KMS-11 (cell line): Measurements from ENCODE around the gene PAPSS1.

ENCODE experiments used
- H2AFZ ChIP-seq: fragments of 200-600 bp; sonication (generic); 2 replicates; pipeline ENCODE4 v1.6.1; 2016; ENCODE audit warnings: antibody characterized with exemption, mixed run types, low read depth
- H3K27ac ChIP-seq: fragments of 200-600 bp; sonication (generic); 2 replicates; pipeline ENCODE4 v1.6.1; 2016; ENCODE audit warnings: mild to moderate bottlenecking, mixed run types
- H3K27me3 ChIP-seq: fragments of 200-600 bp; sonication (generic); 2 replicates; pipeline ENCODE4 v1.6.1; 2017; ENCODE audit warnings: mild to moderate bottlenecking, low read depth, mixed run types, moderate library complexity; ENCODE audit not compliant: insufficient read depth
- H3K36me3 ChIP-seq: fragments of 200-600 bp; sonication (generic); 2 replicates; pipeline ENCODE4 v1.6.1; 2017; ENCODE audit warnings: mild to moderate bottlenecking, mixed run types; ENCODE audit not compliant: insufficient read depth
- H3K4me1 ChIP-seq: fragments of 200-600 bp; sonication (generic); 2 replicates; pipeline ENCODE4 v1.6.1; 2016; ENCODE audit warnings: mild to moderate bottlenecking, low read depth, mixed run types; ENCODE audit not compliant: poor library complexity, severe bottlenecking
- H3K4me2 ChIP-seq: fragments of 200-600 bp; sonication (generic); 2 replicates; pipeline ENCODE4 v1.7.0; 2016; ENCODE audit warnings: mild to moderate bottlenecking, mixed run types
- H3K4me3 ChIP-seq: fragments of 200-600 bp; sonication (generic); IDR thresholded peaks from 2 replicates; pipeline ENCODE4 v1.6.1; 2017; ENCODE audit warnings: low read depth, low read length, mixed read lengths; ENCODE audit not compliant: insufficient read depth
- H3K79me2 ChIP-seq: fragments of 200-600 bp; sonication (generic); 2 replicates; pipeline ENCODE4 v1.6.1; 2016; ENCODE audit warnings: low read depth, mixed run types; ENCODE audit not compliant: insufficient read depth
- H3K9ac ChIP-seq: fragments of 200-600 bp; sonication (generic); 2 replicates; pipeline ENCODE4 v1.6.1; 2016; ENCODE audit warnings: mild to moderate bottlenecking, mixed run types
- H4K20me1 ChIP-seq: fragments of 200-600 bp; sonication (generic); 2 replicates; pipeline ENCODE4 v1.6.1; 2016; ENCODE audit warnings: mild to moderate bottlenecking, mixed run types; ENCODE audit not compliant: insufficient read depth
- TF ChIP-seq, protein P1 (sequence below): fragments of 200-600 bp; sonication (generic); conservative IDR thresholded peaks from 2 replicates; pipeline ENCODE4 v1.6.1; 2017; ENCODE audit warnings: low read depth, mild to moderate bottlenecking, antibody characterized with exemption, low read length, moderate library complexity, mixed read lengths

The PAPSS1 gene

DNA sequence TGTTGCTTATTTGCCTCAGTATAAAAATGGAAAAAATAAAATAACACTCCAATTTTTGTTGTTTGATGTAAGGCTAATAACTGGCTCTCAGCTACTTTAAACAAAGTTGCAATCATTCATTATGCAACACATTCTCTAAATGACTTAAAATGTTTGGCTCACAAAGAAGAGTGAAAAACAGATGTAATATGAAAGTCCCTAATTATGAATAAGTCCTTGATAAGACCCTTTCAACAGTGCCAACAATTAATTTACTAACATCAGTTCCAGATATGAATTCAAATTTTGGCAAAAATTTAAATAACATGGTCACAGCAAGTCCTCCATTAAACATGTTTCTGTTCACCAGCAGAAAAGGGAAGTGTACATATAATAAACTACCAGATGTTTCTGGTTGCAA, 69.8 kb downstream of the PAPSS1 start:
- Histone ChIP-seq H4K20me1 (no peaks in the 10 kb centered on the region), H3K79me2 (no peaks in the 10 kb centered on the region), H3K27me3 (no peaks in the 10 kb centered on the region), H3K4me1 (no peaks in the 10 kb centered on the region), H3K4me2 (no peak overlapping the region), H3K4me3 (no peak overlapping the region), H3K9ac (no peak overlapping the region), H2AFZ (no peak overlapping the region), H3K36me3 (no peaks in the 10 kb centered on the region), H3K27ac (no peak overlapping the region)
- TF ChIP-seq, protein P1, sequence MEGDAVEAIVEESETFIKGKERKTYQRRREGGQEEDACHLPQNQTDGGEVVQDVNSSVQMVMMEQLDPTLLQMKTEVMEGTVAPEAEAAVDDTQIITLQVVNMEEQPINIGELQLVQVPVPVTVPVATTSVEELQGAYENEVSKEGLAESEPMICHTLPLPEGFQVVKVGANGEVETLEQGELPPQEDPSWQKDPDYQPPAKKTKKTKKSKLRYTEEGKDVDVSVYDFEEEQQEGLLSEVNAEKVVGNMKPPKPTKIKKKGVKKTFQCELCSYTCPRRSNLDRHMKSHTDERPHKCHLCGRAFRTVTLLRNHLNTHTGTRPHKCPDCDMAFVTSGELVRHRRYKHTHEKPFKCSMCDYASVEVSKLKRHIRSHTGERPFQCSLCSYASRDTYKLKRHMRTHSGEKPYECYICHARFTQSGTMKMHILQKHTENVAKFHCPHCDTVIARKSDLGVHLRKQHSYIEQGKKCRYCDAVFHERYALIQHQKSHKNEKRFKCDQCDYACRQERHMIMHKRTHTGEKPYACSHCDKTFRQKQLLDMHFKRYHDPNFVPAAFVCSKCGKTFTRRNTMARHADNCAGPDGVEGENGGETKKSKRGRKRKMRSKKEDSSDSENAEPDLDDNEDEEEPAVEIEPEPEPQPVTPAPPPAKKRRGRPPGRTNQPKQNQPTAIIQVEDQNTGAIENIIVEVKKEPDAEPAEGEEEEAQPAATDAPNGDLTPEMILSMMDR = no peak

DNA sequence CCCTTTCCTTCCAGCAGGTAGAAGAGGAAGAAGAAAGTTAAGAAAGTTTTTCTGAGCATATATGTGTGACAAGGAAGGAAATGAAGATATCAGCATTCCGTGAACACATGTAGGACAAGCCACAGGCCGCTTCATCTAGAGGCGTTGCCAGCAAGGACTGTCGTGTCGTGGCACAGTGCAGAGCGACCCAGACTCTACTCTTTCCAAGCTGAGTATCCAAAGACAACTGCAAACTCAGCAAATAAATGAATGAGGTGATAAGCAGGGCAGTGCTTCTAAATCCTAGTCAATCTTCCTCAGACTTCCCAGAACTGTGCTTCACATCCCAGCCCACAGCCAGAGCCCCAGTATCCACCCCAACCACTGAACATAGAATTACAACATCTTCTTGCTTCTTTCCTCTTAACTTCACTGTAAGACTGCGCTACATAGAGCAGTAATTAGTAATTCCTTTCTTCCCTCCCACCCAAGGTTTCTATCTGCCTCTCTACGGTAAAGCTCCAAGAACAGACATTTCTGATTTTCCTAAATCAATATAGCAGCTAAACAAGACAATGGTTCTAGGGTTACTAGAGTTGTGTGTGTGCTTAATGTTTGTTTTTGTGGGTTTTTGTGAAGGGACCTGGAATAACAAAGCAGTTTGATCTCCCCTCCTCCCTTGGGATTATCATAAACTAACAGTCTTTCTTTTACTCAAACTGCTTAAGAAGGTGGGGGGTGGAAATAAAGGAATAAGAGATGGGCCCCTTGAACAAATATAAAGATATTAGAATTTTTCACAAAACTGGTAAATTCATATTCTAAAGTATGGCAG, 71.6 kb downstream of the PAPSS1 start:
- H3K4me2 ChIP-seq = no peak overlapping the region
- TF ChIP-seq, protein P1 = no peak
- H3K4me3 ChIP-seq = no peak overlapping the region

DNA sequence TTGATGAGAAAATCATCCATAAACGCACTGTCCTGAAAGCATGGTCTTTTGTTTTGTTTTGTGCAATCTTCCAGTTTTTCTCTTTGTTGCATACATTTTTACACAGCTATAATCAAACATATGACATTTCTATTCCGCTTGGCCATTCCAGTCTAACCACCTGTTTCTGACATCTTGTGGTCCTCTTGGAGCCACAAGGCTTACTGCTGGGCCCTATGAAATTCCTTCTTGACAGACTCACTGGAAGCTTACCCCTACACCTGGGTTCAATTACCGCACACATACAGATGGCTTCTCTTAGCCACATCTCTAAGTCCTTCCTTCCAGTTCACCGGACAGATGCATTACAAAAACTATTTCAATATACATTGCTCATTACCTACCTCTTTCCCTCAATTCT, 72.4 kb downstream of the PAPSS1 start:
- Histone ChIP-seq H3K4me1 (no peaks in the 10 kb centered on the region), H3K4me3 (no peak overlapping the region), H3K27ac (no peak overlapping the region), H2AFZ (no peak overlapping the region), H3K79me2 (no peaks in the 10 kb centered on the region), H3K4me2 (no peak overlapping the region), H4K20me1 (no peaks in the 10 kb centered on the region), H3K36me3 (no peaks in the 10 kb centered on the region), H3K9ac (no peak overlapping the region), H3K27me3 (no peaks in the 10 kb centered on the region)
- TF ChIP-seq, protein P1 = no peak

More for the DNA sequence above, 71.6 kb downstream of the PAPSS1 start:
- Histone ChIP-seq H3K36me3 (no peaks in the 10 kb centered on the region), H2AFZ (no peak overlapping the region), H3K9ac (no peak overlapping the region), H4K20me1 (no peaks in the 10 kb centered on the region), H3K4me1 (no peaks in the 10 kb centered on the region), H3K27me3 (no peaks in the 10 kb centered on the region), H3K79me2 (no peaks in the 10 kb centered on the region), H3K27ac (no peak overlapping the region)

DNA sequence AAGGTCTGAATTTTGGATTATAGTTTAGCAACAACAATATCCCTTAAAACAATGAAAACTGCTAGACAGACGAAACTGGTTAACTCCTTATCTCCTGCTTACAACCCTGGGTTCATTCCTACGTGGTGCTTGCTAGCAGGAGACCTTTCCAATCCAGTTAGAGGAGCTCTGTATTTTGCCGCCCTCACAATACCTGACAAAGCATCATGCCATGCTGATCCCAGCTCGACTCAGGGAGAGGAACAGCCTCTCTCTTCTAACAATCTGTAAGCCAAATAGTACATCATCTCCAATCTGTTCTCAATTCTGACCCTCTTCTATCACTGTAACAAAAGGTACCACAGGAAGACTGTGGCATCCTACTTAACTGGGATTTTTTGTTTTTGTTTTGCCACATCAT, 74.4 kb downstream of the PAPSS1 start:
- Histone ChIP-seq H2AFZ (no peak overlapping the region), H3K36me3 (no peaks in the 10 kb centered on the region), H3K9ac (no peak overlapping the region), H3K4me2 (no peak overlapping the region), H3K4me1 (no peaks in the 10 kb centered on the region), H3K79me2 (no peaks in the 10 kb centered on the region), H4K20me1 (no peaks in the 10 kb centered on the region), H3K4me3 (no peak overlapping the region), H3K27me3 (no peaks in the 10 kb centered on the region), H3K27ac (no peak overlapping the region)
- TF ChIP-seq, protein P1 = no peak
